ENCODE results near the gene TAF5L. TPM values are rescaled to one million over a fixed set of nuclear protein-coding genes. Genes with fewer than 3 reads are reported as not detected.

Gene TAF5L
- total RNA-seq (8.7 TPM), polyA plus RNA-seq (ENCODE audit: insufficient read depth in 1 of 8, insufficient read length in 8 of 8, low replicate concordance in 1 of 8) (10 to 100 TPM; 10.5 to 13.7 (median 11.8) TPM)
- long read RNA-seq, donor 1 = 0 reads
- long read RNA-seq, donor 2 = 0 reads
- long read RNA-seq, donor 3, partial matches to known transcripts = 0 of 3 reads
- long read RNA-seq, donor 3, other reads (novel, unspliced or antisense) = 0 of 3 reads
- long read RNA-seq, donor 4, partial matches to known transcripts = 0 of 1 reads
- long read RNA-seq, donor 4, other reads (novel, unspliced or antisense) = 0 of 1 reads
- long read RNA-seq, donor 5, full-length matches to known transcripts = 9 of 9 reads
- long read RNA-seq, donor 5, partial matches to known transcripts = 0 of 9 reads
- long read RNA-seq, donor 5, other reads (novel, unspliced or antisense) = 0 of 9 reads
- long read RNA-seq, donor 6, full-length matches to known transcripts = 5 of 5 reads
- long read RNA-seq, donor 6, partial matches to known transcripts = 0 of 5 reads
- long read RNA-seq, donor 6, other reads (novel, unspliced or antisense) = 0 of 5 reads
- long read RNA-seq, donor 7, full-length matches to known transcripts = 1 of 1 reads
- long read RNA-seq, donor 7, partial matches to known transcripts = 0 of 1 reads
- long read RNA-seq, donor 7, other reads (novel, unspliced or antisense) = 0 of 1 reads
- long read RNA-seq, donor 8, full-length matches to known transcripts = 2 of 7 reads
- long read RNA-seq, donor 8, partial matches to known transcripts = 5 of 7 reads
- long read RNA-seq, donor 8, other reads (novel, unspliced or antisense) = 0 of 7 reads
- long read RNA-seq, donor 9, full-length matches to known transcripts = 3 of 3 reads
- long read RNA-seq, donor 9, partial matches to known transcripts = 0 of 3 reads
- long read RNA-seq, donor 9, other reads (novel, unspliced or antisense) = 0 of 3 reads
- long read RNA-seq, donor 10, partial matches to known transcripts = 9 of 11 reads
- long read RNA-seq, donor 10, other reads (novel, unspliced or antisense) = 0 of 11 reads
- long read RNA-seq, donor 11, full-length matches to known transcripts = 2 of 2 reads
- long read RNA-seq, donor 11, partial matches to known transcripts = 0 of 2 reads
- long read RNA-seq, donor 11, other reads (novel, unspliced or antisense) = 0 of 2 reads

DNA sequence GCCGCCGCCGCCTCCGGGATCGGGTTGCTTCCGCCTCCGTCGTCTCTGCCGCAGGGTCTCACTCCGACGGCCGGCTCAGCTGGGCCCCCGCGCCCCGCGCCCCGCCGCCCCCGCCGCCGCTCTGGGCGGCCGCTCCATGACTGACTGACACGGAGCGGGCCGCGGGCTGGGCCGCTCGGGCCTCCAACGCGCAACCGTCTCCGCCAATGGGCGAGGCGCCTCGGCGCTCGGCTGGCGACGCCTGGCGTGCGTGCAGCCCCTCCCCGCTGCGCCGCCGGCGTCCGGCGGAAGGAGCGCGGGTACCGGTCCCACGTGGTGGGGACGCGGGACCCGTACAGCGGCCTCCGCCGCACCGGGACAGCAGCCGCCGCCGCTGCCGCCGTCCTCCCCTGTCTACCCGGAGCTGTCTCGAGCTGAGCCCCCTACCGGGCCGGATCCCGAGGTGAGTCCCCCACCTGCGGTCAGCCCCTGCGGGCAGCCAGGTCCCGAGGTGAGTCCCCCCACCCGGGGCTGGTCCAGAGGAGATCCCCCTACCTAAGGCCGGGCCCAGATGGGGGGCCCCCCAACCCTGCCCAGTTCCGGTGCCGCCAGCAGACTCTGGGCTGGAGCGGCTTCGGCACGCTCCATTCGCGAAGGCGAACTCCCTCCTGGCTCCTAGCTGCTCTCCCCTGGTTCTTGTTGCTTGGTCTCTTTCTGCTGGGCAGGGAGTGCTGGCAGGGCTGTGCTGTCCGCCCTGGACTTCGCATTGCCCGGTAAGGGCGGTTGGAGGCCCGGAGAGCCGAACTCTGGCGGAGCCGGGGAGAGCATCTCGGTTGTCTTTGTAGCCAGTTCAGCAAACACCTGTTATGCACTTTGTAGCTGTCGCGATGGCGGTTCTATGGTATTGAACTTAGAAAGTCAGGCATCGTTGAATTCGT lies at the start of gene TAF5L, which contains the start of gene URB2:
Gene TAF5L (minus strand): TSS at position 208 of the 917 bp plus-strand sequence. CDS start 11,640 bp downstream, outside the sequence.
Gene URB2 (plus strand): TSS at position 333 of the 917 bp plus-strand sequence. CDS start 1,387 bp downstream, outside the sequence.
- peak; percentile 96 for DNase-seq
- Histone ChIP-seq H3K36me3 (ENCODE audit: control insufficient read depth, insufficient read depth, low read length) (no peaks in the 10 kb centered on the region), H3K27me3 (ENCODE audit: control insufficient read depth, insufficient read depth, low read length) (no peaks in the 10 kb centered on the region), H3K4me1 (ENCODE audit: control insufficient read depth, insufficient read depth, low read length) (peaks cover 5% of the 10 kb centered on the region), H3K27ac (ENCODE audit: low read length) (peak within 1 kb of the TSS; percentile 60), H3K4me3 (ENCODE audit: low read length) (peak within 1 kb of the TSS; percentile 74), H3K9me3 (replicated peaks; ENCODE audit: control insufficient read depth, low read depth, low read length) (no peaks in the 10 kb centered on the region)
- under 1% methylated on average over 89 of the region's 97 CpGs for WGBS (ENCODE audit: insufficient coverage)

DNA sequence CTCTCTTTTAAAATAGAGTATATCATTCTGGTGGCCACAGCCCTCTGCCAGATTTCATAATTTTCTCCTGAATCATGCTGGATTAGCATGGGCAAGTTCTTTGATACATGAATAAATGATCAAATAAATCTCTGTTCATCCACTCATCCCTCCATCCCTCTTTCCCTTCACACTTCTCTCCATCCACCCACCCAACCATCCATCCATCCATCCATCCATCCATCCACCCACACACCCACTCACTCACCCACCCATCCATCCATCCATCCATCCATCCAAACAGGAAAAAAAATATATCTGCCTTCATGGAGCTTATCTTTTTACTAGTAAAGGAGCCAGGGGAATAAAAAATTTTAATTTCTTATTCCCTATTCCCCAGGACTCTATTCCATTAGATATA lies 49.5 kb upstream of the TAF5L start:
- Histone ChIP-seq H3K27me3 (ENCODE audit: control insufficient read depth, insufficient read depth, low read length) (no peaks in the 10 kb centered on the region), H3K27ac (ENCODE audit: low read length) (no peak overlapping the region), H3K36me3 (ENCODE audit: control insufficient read depth, insufficient read depth, low read length) (no peaks in the 10 kb centered on the region), H3K4me3 (ENCODE audit: low read length) (no peak overlapping the region), H3K9me3 (replicated peaks; ENCODE audit: control insufficient read depth, low read depth, low read length) (no peaks in the 10 kb centered on the region), H3K4me1 (ENCODE audit: control insufficient read depth, insufficient read depth, low read length) (no peaks in the 10 kb centered on the region)
- no peak for DNase-seq

DNA sequence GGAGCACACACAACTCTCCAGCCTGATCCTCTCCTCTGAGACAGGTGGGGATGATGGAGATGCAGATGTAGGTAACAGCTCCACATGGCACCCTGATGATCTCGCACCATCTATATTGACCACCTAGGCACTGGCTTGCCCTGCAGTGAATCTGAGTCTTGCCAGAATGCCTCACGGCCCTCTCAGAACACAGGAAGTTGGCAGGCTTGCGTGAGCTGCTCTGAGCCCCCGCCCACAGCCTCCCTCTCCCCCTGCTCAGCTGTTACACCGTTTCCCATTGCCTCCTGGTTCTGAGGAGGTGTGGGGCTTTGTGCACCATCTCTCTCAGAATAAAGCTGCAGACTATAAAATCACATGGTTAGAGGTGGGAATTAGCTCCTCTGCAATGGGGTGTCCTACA lies 48.1 kb upstream of the TAF5L start:
- Histone ChIP-seq H3K36me3 (ENCODE audit: control insufficient read depth, insufficient read depth, low read length) (no peaks in the 10 kb centered on the region), H3K4me1 (ENCODE audit: control insufficient read depth, insufficient read depth, low read length) (no peaks in the 10 kb centered on the region), H3K27me3 (ENCODE audit: control insufficient read depth, insufficient read depth, low read length) (no peaks in the 10 kb centered on the region), H3K9me3 (replicated peaks; ENCODE audit: control insufficient read depth, low read depth, low read length) (no peaks in the 10 kb centered on the region), H3K27ac (ENCODE audit: low read length) (no peak overlapping the region), H3K4me3 (ENCODE audit: low read length) (no peak overlapping the region)
- 100% methylated on average over 1 of the region's 5 CpGs for WGBS (ENCODE audit: insufficient coverage)
- no peak for DNase-seq

DNA sequence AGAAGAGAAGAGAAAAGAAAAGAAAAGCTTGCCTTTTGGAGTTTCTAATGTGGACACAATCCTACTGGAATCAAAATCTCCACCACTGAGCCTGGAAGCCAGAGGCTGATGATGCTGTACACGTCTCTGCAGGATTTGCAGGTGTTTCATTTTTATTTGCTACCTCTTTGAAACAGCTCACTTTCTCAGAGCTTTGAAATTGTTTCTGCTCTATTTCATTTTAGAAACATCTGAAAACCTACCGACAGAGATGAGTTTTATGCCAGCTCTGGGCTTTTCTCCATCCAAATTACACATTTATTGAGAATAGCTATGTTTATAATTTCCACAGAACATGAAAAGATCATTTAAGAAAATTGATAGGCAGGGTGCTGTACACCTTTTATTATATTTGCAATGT lies 46.3 kb upstream of the TAF5L start:
- Histone ChIP-seq H3K27ac (ENCODE audit: low read length) (no peak overlapping the region), H3K4me3 (ENCODE audit: low read length) (no peak overlapping the region), H3K27me3 (ENCODE audit: control insufficient read depth, insufficient read depth, low read length) (no peaks in the 10 kb centered on the region), H3K4me1 (ENCODE audit: control insufficient read depth, insufficient read depth, low read length) (no peaks in the 10 kb centered on the region), H3K9me3 (replicated peaks; ENCODE audit: control insufficient read depth, low read depth, low read length) (no peaks in the 10 kb centered on the region), H3K36me3 (ENCODE audit: control insufficient read depth, insufficient read depth, low read length) (no peaks in the 10 kb centered on the region)
- DNase-seq = no peak
- WGBS (ENCODE audit: insufficient coverage) = 50% methylated on average over 1 of the region's 2 CpGs

DNA sequence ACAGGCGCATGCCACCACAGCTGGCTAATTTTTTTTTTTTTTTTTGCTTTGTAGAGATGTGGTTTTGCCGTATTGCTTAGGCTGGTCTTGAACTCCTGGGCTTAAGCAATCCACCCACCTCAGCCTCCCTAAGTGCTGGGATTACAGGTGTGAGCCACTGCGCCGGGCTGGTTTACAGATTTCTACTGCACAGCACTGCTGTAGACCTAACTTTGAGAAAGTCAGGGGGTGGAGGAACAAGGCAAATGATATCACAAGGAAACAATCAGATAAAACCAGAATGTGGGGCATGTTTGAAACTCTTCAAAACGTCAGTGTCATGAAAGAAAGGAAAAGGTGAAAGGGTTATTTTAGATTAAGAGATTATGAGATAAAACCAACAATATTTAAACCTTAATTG lies 45.4 kb upstream of the TAF5L start:
- no peak for DNase-seq
- no peak overlapping the region for H3K27ac ChIP-seq (ENCODE audit: low read length)

DNA sequence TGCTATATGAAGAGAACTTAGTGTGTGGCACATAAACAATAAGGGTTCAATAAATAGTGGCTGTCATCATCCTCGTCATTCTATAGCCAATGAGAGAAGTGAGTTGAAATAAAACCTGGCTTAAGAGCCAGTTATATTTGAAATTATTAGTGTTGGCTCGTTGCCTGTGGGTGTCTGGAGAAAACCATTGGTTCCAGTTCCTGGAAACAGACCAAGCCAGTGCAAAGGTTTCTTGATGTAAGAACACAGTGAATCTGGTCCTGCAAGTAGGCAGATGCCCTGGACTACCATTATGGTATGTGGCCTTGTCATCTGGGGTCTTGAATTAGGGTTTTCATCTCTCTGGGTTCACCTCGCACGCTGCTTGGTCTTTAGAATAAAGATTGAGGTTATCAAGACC lies 43.4 kb upstream of the TAF5L start:
- Histone ChIP-seq H3K27ac (ENCODE audit: low read length) (no peak overlapping the region), H3K4me3 (ENCODE audit: low read length) (no peak overlapping the region), H3K36me3 (ENCODE audit: control insufficient read depth, insufficient read depth, low read length) (no peaks in the 10 kb centered on the region), H3K9me3 (replicated peaks; ENCODE audit: control insufficient read depth, low read depth, low read length) (no peaks in the 10 kb centered on the region), H3K27me3 (ENCODE audit: control insufficient read depth, insufficient read depth, low read length) (no peaks in the 10 kb centered on the region), H3K4me1 (ENCODE audit: control insufficient read depth, insufficient read depth, low read length) (peaks cover 7% of the 10 kb centered on the region)
- WGBS (ENCODE audit: insufficient coverage) = 38% methylated on average over 2 of the region's 4 CpGs
- no peak for DNase-seq

More for the DNA sequence above, 45.4 kb upstream of the TAF5L start:
- no CpG with 5 or more reads among the region's 5 CpGs for WGBS (ENCODE audit: insufficient coverage)
- no peaks in the 10 kb centered on the region for H3K36me3 ChIP-seq (ENCODE audit: control insufficient read depth, insufficient read depth, low read length)
- H3K27me3 ChIP-seq (ENCODE audit: control insufficient read depth, insufficient read depth, low read length) = no peaks in the 10 kb centered on the region
- peaks cover 1% of the 10 kb centered on the region for H3K4me1 ChIP-seq (ENCODE audit: control insufficient read depth, insufficient read depth, low read length)
- no peaks in the 10 kb centered on the region for H3K9me3 ChIP-seq (replicated peaks; ENCODE audit: control insufficient read depth, low read depth, low read length)
- H3K4me3 ChIP-seq (ENCODE audit: low read length) = no peak overlapping the region

DNA sequence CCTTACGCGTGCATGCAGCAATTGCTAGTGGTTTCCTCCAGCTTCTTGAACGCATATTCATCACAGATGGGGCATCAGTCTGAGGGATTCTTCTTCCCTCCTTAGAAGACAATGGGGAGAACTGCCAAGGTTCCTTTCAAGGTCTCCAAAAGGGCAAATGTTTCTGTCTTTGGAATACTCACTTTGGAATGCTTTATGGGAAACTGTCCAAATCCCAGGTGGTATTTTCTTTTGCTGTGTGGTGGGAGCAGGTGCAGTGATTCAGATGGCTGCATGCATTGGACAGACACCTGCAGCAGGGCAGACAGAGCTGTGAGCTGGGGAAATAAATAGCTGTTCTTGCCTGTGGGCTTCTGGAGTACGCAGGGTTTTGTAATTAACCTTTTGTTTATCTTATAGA lies 40.7 kb upstream of the TAF5L start:
- Histone ChIP-seq H3K4me1 (ENCODE audit: control insufficient read depth, insufficient read depth, low read length) (peaks cover 10% of the 10 kb centered on the region), H3K36me3 (ENCODE audit: control insufficient read depth, insufficient read depth, low read length) (peaks cover 2% of the 10 kb centered on the region), H3K27me3 (ENCODE audit: control insufficient read depth, insufficient read depth, low read length) (no peaks in the 10 kb centered on the region), H3K9me3 (replicated peaks; ENCODE audit: control insufficient read depth, low read depth, low read length) (no peaks in the 10 kb centered on the region), H3K4me3 (ENCODE audit: low read length) (no peak overlapping the region), H3K27ac (ENCODE audit: low read length) (no peak overlapping the region)
- peak; percentile 16 for DNase-seq
- 67% methylated on average over 2 of the region's 4 CpGs for WGBS (ENCODE audit: insufficient coverage)

DNA sequence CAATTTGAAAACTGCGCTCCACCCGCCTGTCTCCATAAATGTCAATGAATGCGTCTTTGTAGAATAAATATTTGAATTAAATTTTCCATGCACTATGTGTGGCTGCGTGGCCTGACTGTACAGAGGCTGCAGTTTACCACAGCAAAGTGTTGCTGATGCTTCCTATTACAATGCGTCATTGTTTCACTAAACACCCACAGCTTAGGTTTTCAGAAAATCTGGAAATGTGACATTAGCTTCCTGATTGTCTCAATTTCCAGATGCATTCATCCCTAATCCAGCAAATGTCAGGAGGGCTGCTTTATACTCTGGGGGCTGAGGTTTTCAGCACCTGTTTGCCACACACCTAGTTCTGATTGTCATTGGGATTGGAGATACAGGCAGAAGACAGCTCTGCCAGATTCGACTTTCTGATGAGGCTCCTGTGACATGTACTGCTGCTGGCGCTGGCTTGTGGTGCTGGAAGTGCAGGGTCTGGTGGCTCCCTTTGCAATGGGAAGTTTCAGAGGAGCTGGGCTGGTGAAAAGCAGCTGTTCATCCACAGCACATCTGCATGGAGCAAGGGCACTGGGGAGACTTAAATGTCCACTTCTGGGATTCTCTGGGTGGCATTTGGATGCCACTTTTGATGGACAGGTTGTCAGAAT lies 40.1 kb upstream of the TAF5L start:
- Histone ChIP-seq H3K4me1 (ENCODE audit: control insufficient read depth, insufficient read depth, low read length) (peaks cover 10% of the 10 kb centered on the region), H3K27me3 (ENCODE audit: control insufficient read depth, insufficient read depth, low read length) (no peaks in the 10 kb centered on the region), H3K9me3 (replicated peaks; ENCODE audit: control insufficient read depth, low read depth, low read length) (no peaks in the 10 kb centered on the region), H3K4me3 (ENCODE audit: low read length) (no peak overlapping the region), H3K27ac (ENCODE audit: low read length) (no peak overlapping the region), H3K36me3 (ENCODE audit: control insufficient read depth, insufficient read depth, low read length) (peaks cover 2% of the 10 kb centered on the region)
- 39% methylated on average over 2 of the region's 7 CpGs for WGBS (ENCODE audit: insufficient coverage)
- peak; percentile 39 for DNase-seq

DNA sequence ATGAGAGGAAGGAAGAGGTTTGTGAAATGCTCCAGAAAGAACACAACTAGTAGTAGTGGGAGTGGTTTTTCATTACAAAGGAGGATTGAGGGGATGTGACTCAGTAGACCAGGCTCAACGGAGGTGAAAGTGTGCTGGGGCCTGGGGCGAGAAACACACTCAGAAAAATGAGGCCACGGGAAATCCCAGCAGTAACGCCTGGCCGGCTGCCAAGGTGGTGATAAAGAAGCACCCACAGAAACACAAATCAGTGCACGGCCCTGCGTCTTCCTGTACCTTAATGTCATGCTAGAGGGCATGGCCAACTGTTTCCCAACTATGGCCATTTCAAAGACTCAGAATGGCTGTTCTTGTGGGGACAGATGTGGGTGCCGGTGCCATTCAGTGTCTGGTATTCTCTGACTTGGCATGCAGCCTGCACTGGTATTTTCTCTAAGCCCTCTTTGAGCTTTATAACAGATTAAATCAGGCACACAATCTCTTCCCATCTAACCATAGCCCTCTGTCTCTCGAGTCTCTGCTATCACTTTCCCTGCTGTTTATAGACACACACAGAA lies 38.3 kb upstream of the TAF5L start:
- Histone ChIP-seq H3K27me3 (ENCODE audit: control insufficient read depth, insufficient read depth, low read length) (no peaks in the 10 kb centered on the region), H3K4me3 (ENCODE audit: low read length) (no peak overlapping the region), H3K4me1 (ENCODE audit: control insufficient read depth, insufficient read depth, low read length) (peaks cover 10% of the 10 kb centered on the region), H3K36me3 (ENCODE audit: control insufficient read depth, insufficient read depth, low read length) (peaks cover 5% of the 10 kb centered on the region), H3K9me3 (replicated peaks; ENCODE audit: control insufficient read depth, low read depth, low read length) (no peaks in the 10 kb centered on the region), H3K27ac (ENCODE audit: low read length) (no peak overlapping the region)
- DNase-seq = peak; percentile 32
- WGBS (ENCODE audit: insufficient coverage) = 71% methylated on average over 4 of the region's 9 CpGs
